Right atrium auricular region (tissue), 2 donors: ENCODE data around the gene MCM5. TPM values are rescaled to one million over a fixed set of nuclear protein-coding genes. Genes with fewer than 3 reads are reported as not detected.
"Not testable (repeated sequence)": the region's sequence is repeated elsewhere in the genome, so short reads cannot be mapped to it uniquely, and the experiment has no call there.

Experiments
- DNase-seq: peaks from one replicate; pipeline ENCODE4 v3.0.0-alpha.2; 2019; ENCODE audit warnings: low spot score
- H3K27ac ChIP-seq, 2 donors: fragments of 200-600 bp; sonication (generic); 1 replicate in 1 of 2; 2 replicates in 1 of 2; pipeline ENCODE4 v1.5.1; 2016 to 2019
- H3K27me3 ChIP-seq, 2 donors: fragments of 200-600 bp; sonication (generic); one replicate each; pipeline versions ENCODE4 v1.5.1 to v1.6.0; 2017 to 2019
- H3K36me3 ChIP-seq: fragments of 200-600 bp; sonication (generic); one replicate; pipeline ENCODE4 v1.5.1; 2016
- H3K4me1 ChIP-seq, 2 donors: fragments of 200-600 bp; sonication (generic); one replicate each; pipeline versions ENCODE4 v1.5.1 to v1.6.0; 2017 to 2019
- H3K4me3 ChIP-seq, 2 donors: fragments of 200-600 bp; sonication (generic); 1 replicate in 1 of 2; 2 replicates in 1 of 2; pipeline ENCODE4 v1.5.1; 2017 to 2019; ENCODE audit warnings: mild to moderate bottlenecking in 1 of 2, moderate library complexity in 1 of 2
- H3K9me3 ChIP-seq, 2 donors: fragments of 200-600 bp; sonication (generic); one replicate each; pipeline ENCODE4 v1.5.1; 2019
- CTCF ChIP-seq, 2 donors: fragments of 200-600 bp; sonication (generic); IDR thresholded peaks; one replicate each; pipeline ENCODE4 v1.5.1; 2019; ENCODE audit warnings: antibody characterized with exemption in 2 of 2
- total RNA-seq, 2 donors: library from RNA; depleted of rRNA; stranded (reverse); fragments of >200 nt; gene quantifications; one replicate each; pipeline ENCODE4 v1.1.0, GENCODE V29; 2016

MCM5 gene
- total RNA-seq, 2 donors from 2014 or later, result 5.3 to 6.8 TPM

DNA sequence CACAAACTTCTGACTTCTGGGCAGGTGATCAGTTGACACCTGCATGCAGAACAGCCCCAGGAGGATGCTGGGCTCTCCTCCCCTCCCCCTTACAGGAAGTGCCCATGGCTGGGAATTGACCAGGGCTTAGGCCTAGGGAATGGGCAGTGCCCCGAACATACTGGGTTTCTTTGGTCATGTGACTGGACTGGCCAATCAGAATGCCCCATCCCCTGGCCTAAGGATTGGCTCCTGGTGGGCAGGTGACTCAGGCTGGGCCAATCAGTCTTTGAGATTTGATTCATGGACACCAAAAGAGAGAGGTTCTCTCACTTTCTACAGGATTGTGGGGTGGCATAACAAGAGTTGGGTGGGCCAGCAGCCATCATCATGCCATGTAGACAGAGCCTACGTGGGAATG is 37.1 kb downstream of the MCM5 start:
- Histone ChIP-seq H3K4me1 (no peaks in the 10 kb centered on the region), H3K9me3 (peaks cover 0 to 13% of the 10 kb centered on the region in 2 donors), H3K27me3 (no peaks in the 10 kb centered on the region), H3K4me3 (no peak overlapping the region), H3K27ac (no peak overlapping the region), H3K36me3 (no peaks in the 10 kb centered on the region)
- DNase-seq, result no peak
- no peak for TF ChIP-seq CTCF (IDR thresholded peaks at IDR 0.05)

DNA sequence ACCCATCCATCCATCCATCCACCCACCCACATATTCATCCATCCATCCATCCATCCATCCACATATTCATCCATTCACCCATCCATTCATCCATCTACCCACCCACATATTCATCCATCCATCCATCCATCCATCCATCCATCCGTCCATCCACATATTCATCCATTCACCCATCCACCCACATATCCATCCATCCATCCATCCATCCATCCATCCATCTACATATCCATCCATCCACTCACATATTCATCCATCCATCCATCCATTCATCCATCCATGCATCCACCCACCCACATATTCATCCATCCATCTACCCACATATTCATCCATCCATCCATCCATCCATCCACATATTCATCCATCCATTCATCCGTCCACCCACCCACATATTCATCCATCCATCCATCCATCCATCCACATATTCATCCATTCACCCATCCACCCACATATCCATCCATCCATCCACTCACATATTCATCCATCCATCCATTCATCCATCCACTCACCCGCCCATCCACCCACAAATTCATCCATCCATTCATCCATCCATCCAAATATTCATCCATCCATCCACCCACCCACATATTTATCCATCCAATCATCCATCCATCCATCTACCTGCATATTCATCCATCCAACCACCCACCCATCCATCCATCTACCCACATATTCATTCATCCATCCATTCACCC is 38.9 kb downstream of the MCM5 start:
- H3K27me3 ChIP-seq, DNase-seq, H3K4me1 ChIP-seq, H3K27ac ChIP-seq, H3K4me3 ChIP-seq, H3K36me3 ChIP-seq, H3K9me3 ChIP-seq: not testable (repeated sequence)

DNA sequence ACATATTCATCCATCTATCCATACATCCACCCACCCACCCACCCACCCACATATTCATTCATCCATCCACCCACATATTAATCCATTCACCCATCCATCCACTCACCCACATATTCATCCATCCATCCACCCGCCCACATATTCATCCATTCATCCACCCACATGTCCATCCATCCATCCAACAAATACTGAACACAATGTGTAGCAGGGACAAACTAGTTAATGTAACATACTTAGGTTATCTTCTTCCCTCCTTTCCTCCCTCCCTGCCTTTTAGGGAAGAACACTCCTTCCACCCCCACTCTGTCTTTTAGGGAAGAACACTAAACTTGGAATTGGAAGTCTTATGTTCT is 39.4 kb downstream of the MCM5 start:
- TF ChIP-seq CTCF (IDR thresholded peaks at IDR 0.05), result no peak
- Histone ChIP-seq H3K36me3 (no peaks in the 10 kb centered on the region), H3K9me3 (no peaks in the 10 kb centered on the region), H3K27me3 (no peaks in the 10 kb centered on the region), H3K4me3 (no peak overlapping the region), H3K4me1 (no peaks in the 10 kb centered on the region), H3K27ac (no peak overlapping the region)
- no peak for DNase-seq

GRCh38 chr22:35440129-35440528 is 40.2 kb downstream of the MCM5 start:
- no peaks in the 10 kb centered on the region for H3K9me3 ChIP-seq
- no peak overlapping the region for H3K27ac ChIP-seq
- H3K36me3 ChIP-seq, result no peaks in the 10 kb centered on the region
- TF ChIP-seq CTCF (IDR thresholded peaks at IDR 0.05), result no peak
- no peaks in the 10 kb centered on the region for H3K27me3 ChIP-seq
- H3K4me3 ChIP-seq, result no peak overlapping the region
- DNase-seq, result no peak
- no peaks in the 10 kb centered on the region for H3K4me1 ChIP-seq

DNA sequence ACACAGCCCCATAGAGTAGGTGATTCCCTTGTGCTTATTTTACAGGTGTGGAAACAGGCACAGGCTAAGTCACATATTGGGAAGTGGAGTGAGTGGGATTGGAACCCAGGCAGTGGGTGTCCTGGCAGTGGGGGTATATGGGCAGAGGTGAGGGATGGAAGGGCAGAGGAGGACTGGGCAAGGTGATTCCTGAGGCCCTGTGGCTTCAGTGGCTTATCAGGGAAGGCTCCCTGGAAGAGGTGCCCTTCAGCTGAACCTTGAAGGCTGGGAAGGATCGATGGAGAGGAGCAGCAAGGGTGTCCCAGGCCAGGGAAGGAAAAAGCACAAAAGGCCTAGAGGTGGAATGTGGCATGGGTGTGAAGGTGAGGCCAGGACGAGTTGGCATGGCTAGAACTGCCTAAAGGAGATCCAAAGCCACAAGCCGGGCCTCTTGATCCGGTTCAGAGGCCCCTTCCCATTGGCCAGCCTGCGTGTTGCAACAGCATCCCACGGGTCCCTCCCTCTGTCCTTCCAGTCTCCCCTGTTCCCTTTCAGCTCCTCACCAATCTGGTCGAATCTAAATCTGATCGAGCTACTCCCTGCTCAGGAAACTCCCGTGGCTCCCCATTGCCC is 41.7 kb downstream of the MCM5 start:
- DNase-seq, result no peak
- no peaks in the 10 kb centered on the region for H3K36me3 ChIP-seq
- H3K27ac ChIP-seq, result no peak overlapping the region
- H3K27me3 ChIP-seq, result no peaks in the 10 kb centered on the region
- TF ChIP-seq CTCF (IDR thresholded peaks at IDR 0.05), result no peak
- no peaks in the 10 kb centered on the region for H3K9me3 ChIP-seq
- no peak overlapping the region for H3K4me3 ChIP-seq
- H3K4me1 ChIP-seq, result no peaks in the 10 kb centered on the region

- H3K27me3 ChIP-seq, result no peaks in the 10 kb centered on the region
- no peaks in the 10 kb centered on the region for H3K4me1 ChIP-seq
- DNase-seq, result no peak
- no peak overlapping the region for H3K27ac ChIP-seq
- H3K9me3 ChIP-seq, result no peaks in the 10 kb centered on the region
- no peaks in the 10 kb centered on the region for H3K36me3 ChIP-seq
- no peak for TF ChIP-seq CTCF (IDR thresholded peaks at IDR 0.05)
- no peak overlapping the region for H3K4me3 ChIP-seq
Measured at GRCh38 chr22:35442471-35442870, 42.5 kb downstream of the MCM5 start.
